Measurements from ENCODE around the gene ZNF543.
"Not testable (repeated sequence)": the region's sequence is repeated elsewhere in the genome, so short reads cannot be mapped to it uniquely, and the experiment has no call there.

Gene ZNF543

GRCh38 chr19:57321751-57322150 is 1.5 kb downstream of the ZNF543 start:
- DNase-seq, result no peak

- no peak for DNase-seq
Measured at GRCh38 chr19:57324992-57325391, 4.7 kb downstream of the ZNF543 start.

- DNase-seq, result no peak
Measured at GRCh38 chr19:57327993-57328392, 7.7 kb downstream of the ZNF543 start.

- DNase-seq, result no peak
Measured at GRCh38 chr19:57334191-57334590, 13.9 kb downstream of the ZNF543 start.

- no peak for DNase-seq
Measured at GRCh38 chr19:57338877-57339276, 18.6 kb downstream of the ZNF543 start.

- no peak for DNase-seq
Measured at GRCh38 chr19:57342582-57342981, 22.3 kb downstream of the ZNF543 start.

- no peak for DNase-seq
Measured at GRCh38 chr19:57348136-57348535, 27.9 kb downstream of the ZNF543 start.

- DNase-seq, result peak; percentile 92
Measured at GRCh38 chr19:57350877-57351805, 30.9 kb downstream of the ZNF543 start, which contains the start of gene ZNF304. Gene ZNF304, plus strand, starts transcription at chr19:57351271. Its CDS starts 394 bp downstream, at chr19:57351665.

- no peak for DNase-seq
Measured at GRCh38 chr19:57351867-57352266, 31.6 kb downstream of the ZNF543 start.

- no peak for DNase-seq
Measured at GRCh38 chr19:57355916-57356315, 35.6 kb downstream of the ZNF543 start.

- no peak for DNase-seq
Measured at GRCh38 chr19:57357406-57357805, 37.1 kb downstream of the ZNF543 start.

- no peak for DNase-seq
Measured at GRCh38 chr19:57359300-57359699, 39.0 kb downstream of the ZNF543 start.

GRCh38 chr19:57362419-57362818 is 42.1 kb downstream of the ZNF543 start:
- DNase-seq, result no peak

GRCh38 chr19:57362997-57363687 is 42.9 kb downstream of the ZNF543 start, which contains the start of the genes TRAPPC2B and ZNF547:
Gene TRAPPC2B, plus strand, starts transcription at chr19:57363551. Its CDS starts 1,283 bp downstream, at chr19:57364834.
Gene ZNF547, plus strand, starts transcription at chr19:57363551. Its CDS starts 5,005 bp downstream, at chr19:57368556.
- DNase-seq, result peak; percentile 100

- DNase-seq, result peak; percentile 40
Measured at GRCh38 chr19:57363688-57364181, 43.5 kb downstream of the ZNF543 start.

GRCh38 chr19:57366776-57367175 is 46.5 kb downstream of the ZNF543 start:
- DNase-seq, result no peak

- DNase-seq, result no peak
Measured at GRCh38 chr19:57374179-57374578, 53.9 kb downstream of the ZNF543 start.

GRCh38 chr19:57374647-57375046 is 54.4 kb downstream of the ZNF543 start:
- DNase-seq, result not testable (repeated sequence)

GRCh38 chr19:57376151-57376550 is 55.9 kb downstream of the ZNF543 start:
- no peak for DNase-seq

GRCh38 chr19:57377498-57378146 is 57.4 kb downstream of the ZNF543 start:
- DNase-seq, result no peak
